Fibroblast of lung (primary cell): ENCODE data around the gene TRAF4. TPM values are rescaled to one million over a fixed set of nuclear protein-coding genes. Genes with fewer than 3 reads are reported as not detected.
A peak's percentile ranks its signal among the peaks of the same experiment; 100 is the strongest.

ENCODE experiments used
- DNase-seq, 2 donors: peaks; one replicate each; pipeline versions ENCODE4 v3.0.0 to v3.0.0-alpha.2; 2010; ENCODE audit warnings: low read depth in 2 of 2
- H2AFZ ChIP-seq: 2 replicates; pipeline ENCODE4 v1.5.1; 2012; ENCODE audit warnings: low read length, control low read depth, inconsistent platforms
- H3K27ac ChIP-seq: 2 replicates; pipeline ENCODE4 v1.5.1; 2011; ENCODE audit warnings: low read length, control low read depth; ENCODE audit not compliant: insufficient read depth
- H3K27me3 ChIP-seq: 2 replicates; pipeline ENCODE4 v1.5.1; 2011; ENCODE audit warnings: mild to moderate bottlenecking, low read length; ENCODE audit not compliant: control insufficient read depth, insufficient read depth
- H3K36me3 ChIP-seq: 2 replicates; pipeline ENCODE4 v1.5.1; 2011; ENCODE audit warnings: low read length; ENCODE audit not compliant: control insufficient read depth, insufficient read depth
- H3K4me1 ChIP-seq: 2 replicates; pipeline ENCODE4 v1.5.1; 2011; ENCODE audit warnings: low read length; ENCODE audit not compliant: control insufficient read depth, insufficient read depth; ENCODE audit errors: extremely low read depth
- H3K4me2 ChIP-seq: 2 replicates; pipeline ENCODE4 v1.5.1; 2011; ENCODE audit warnings: low read length, control low read depth; ENCODE audit not compliant: insufficient read depth; ENCODE audit errors: extremely low read depth
- H3K4me3 ChIP-seq, 4 experiments: fragments of 200-600 bp in 1 of 4; sonication (generic) in 1 of 4; replicated peaks in 1 of 4; 2 replicates each; pipeline ENCODE4 v1.5.1; 2011 to 2016; ENCODE audit warnings: low read length in 4 of 4, low read depth in 3 of 4, mild to moderate bottlenecking in 3 of 4, control low read depth in 2 of 4, inconsistent platforms in 1 of 4, mixed read lengths in 1 of 4; ENCODE audit not compliant: insufficient read depth in 1 of 4; ENCODE audit errors: control extremely low read depth in 1 of 4
- H3K79me2 ChIP-seq: 2 replicates; pipeline ENCODE4 v1.5.1; 2012; ENCODE audit warnings: mild to moderate bottlenecking, low read length, inconsistent platforms; ENCODE audit not compliant: control insufficient read depth, insufficient read depth
- H3K9ac ChIP-seq: 2 replicates; pipeline ENCODE4 v1.5.1; 2011; ENCODE audit warnings: mild to moderate bottlenecking, low read length, control low read depth; ENCODE audit not compliant: insufficient read depth
- H3K9me3 ChIP-seq: 2 replicates; pipeline ENCODE4 v1.5.1; 2012; ENCODE audit warnings: low read depth, low read length; ENCODE audit not compliant: control insufficient read depth, insufficient read depth
- H4K20me1 ChIP-seq: 2 replicates; pipeline ENCODE4 v1.5.1; 2011; ENCODE audit warnings: low read length; ENCODE audit not compliant: control insufficient read depth, insufficient read depth; ENCODE audit errors: extremely low read depth
- CTCF ChIP-seq, 2 donors: IDR thresholded peaks in 1 of 2; conservative IDR thresholded peaks in 1 of 2; 1 replicate in 1 of 2; 2 replicates in 1 of 2; pipeline ENCODE4 v1.5.1; 2011 to 2012; ENCODE audit warnings: low read length in 2 of 2, control low read depth in 1 of 2, inconsistent platforms in 1 of 2, low read depth in 1 of 2, mild to moderate bottlenecking in 1 of 2
- EZH2 ChIP-seq: IDR thresholded peaks from 2 replicates; pipeline ENCODE4 v1.5.1; 2012; ENCODE audit warnings: low read length, control low read depth, mild to moderate bottlenecking; ENCODE audit errors: missing control alignments
- polyA plus RNA-seq, 2 donors: library from polyadenylated mRNA; depleted of rRNA in 1 of 2; stranded (reverse) in 1 of 2; unstranded in 1 of 2; fragments of >200 nt; gene quantifications; 2 replicates each; pipeline ENCODE4 v1.2.1, GENCODE V29; 2011 to 2012; ENCODE audit warnings: missing spikeins in 1 of 2
- total RNA-seq: library from RNA; depleted of rRNA; stranded (reverse); fragments of >200 nt; gene quantifications from 2 replicates; pipeline ENCODE4 v1.2.1, GENCODE V29; 2014

The TRAF4 gene
- total and polyA plus RNA-seq, 2 donors (not counting 1 experiment from before 2014, with no cell fraction given), result 17.5 to 28.7 TPM

- Histone ChIP-seq H3K27me3 (no peaks in the 10 kb centered on the region), H3K79me2 (peaks cover 39% of the 10 kb centered on the region), H3K4me3 (no peak overlapping the region), H3K4me2 (no peak overlapping the region), H4K20me1 (no peaks in the 10 kb centered on the region), H3K36me3 (peaks cover 33% of the 10 kb centered on the region), H3K9me3 (no peaks in the 10 kb centered on the region), H3K9ac (no peak overlapping the region), H3K27ac (no peak overlapping the region), H2AFZ (no peak overlapping the region), H3K4me1 (peaks cover 9% of the 10 kb centered on the region)
- DNase-seq, result no peak
- TF ChIP-seq EZH2 (no peak), CTCF (conservative IDR thresholded peaks at IDR 0.05 in 1 of 2, IDR thresholded peaks at IDR 0.05 in 1 of 2; ENCODE audit: low read depth in 1 of 2, low read length in 2 of 2) (no peak)
These were observed 4.3 kb downstream of the TRAF4 start for GRCh38 chr17:28747801-28748750.

- DNase-seq, result no peak
- Histone ChIP-seq H4K20me1 (no peaks in the 10 kb centered on the region), H3K4me1 (peaks cover 9% of the 10 kb centered on the region), H3K9ac (no peak overlapping the region), H3K4me2 (no peak overlapping the region), H3K79me2 (peaks cover 39% of the 10 kb centered on the region), H3K27me3 (no peaks in the 10 kb centered on the region), H3K4me3 (no peak overlapping the region), H2AFZ (no peak overlapping the region), H3K27ac (no peak overlapping the region), H3K36me3 (peaks cover 33% of the 10 kb centered on the region), H3K9me3 (no peaks in the 10 kb centered on the region)
- TF ChIP-seq CTCF (conservative IDR thresholded peaks at IDR 0.05 in 1 of 2, IDR thresholded peaks at IDR 0.05 in 1 of 2; ENCODE audit: low read depth in 1 of 2, low read length in 2 of 2) (no peak), EZH2 (no peak)
These were observed 5.2 kb downstream of the TRAF4 start for GRCh38 chr17:28748852-28749515.

GRCh38 chr17:28749516-28750177 is 5.8 kb downstream of the TRAF4 start:
- Histone ChIP-seq H3K9ac (no peak overlapping the region), H3K4me1 (peaks cover 9% of the 10 kb centered on the region), H2AFZ (no peak overlapping the region), H3K9me3 (no peaks in the 10 kb centered on the region), H3K27ac (no peak overlapping the region), H4K20me1 (no peaks in the 10 kb centered on the region), H3K36me3 (peaks cover 33% of the 10 kb centered on the region), H3K4me2 (no peak overlapping the region), H3K4me3 (peak overlapping the region in 1 of 4 experiments; percentile 10), H3K79me2 (peaks cover 34% of the 10 kb centered on the region), H3K27me3 (no peaks in the 10 kb centered on the region)
- DNase-seq, result no peak
- TF ChIP-seq EZH2, result no peak
